Kidney glomerular epithelial cell (primary cell): ENCODE data around the gene KLHDC4.
"Not testable (repeated sequence)": the region's sequence is repeated elsewhere in the genome, so short reads cannot be mapped to it uniquely, and the experiment has no call there.

Experiments
- DNase-seq: peaks from one replicate; lab custom pipeline; 2025; lab: John Stamatoyannopoulos, UW

The KLHDC4 gene

GRCh38 chr16:87765776-87766484 is at the start of gene KLHDC4:
Gene KLHDC4 (minus strand): TSS chr16:87765986. CDS start chr16:87765890, 96 bp downstream.
- peak; percentile 59 for DNase-seq

- no peak for DNase-seq
These were observed 49.8 kb upstream of the KLHDC4 start for GRCh38 chr16:87815567-87815966.

- DNase-seq, result no peak
These were observed 46.4 kb upstream of the KLHDC4 start for GRCh38 chr16:87812200-87812656.

GRCh38 chr16:87811454-87811853 is 45.7 kb upstream of the KLHDC4 start:
- not testable (repeated sequence) for DNase-seq

GRCh38 chr16:87809150-87809902 is 43.5 kb upstream of the KLHDC4 start:
- no peak for DNase-seq

GRCh38 chr16:87808108-87808507 is 42.3 kb upstream of the KLHDC4 start:
- DNase-seq, result no peak

- DNase-seq, result peak; percentile 69
These were observed 41.1 kb upstream of the KLHDC4 start for GRCh38 chr16:87806641-87807546.

- DNase-seq, result no peak
These were observed 40.5 kb upstream of the KLHDC4 start for GRCh38 chr16:87806261-87806640.

GRCh38 chr16:87803385-87803784 is 37.6 kb upstream of the KLHDC4 start:
- DNase-seq, result no peak

GRCh38 chr16:87802670-87803069 is 36.9 kb upstream of the KLHDC4 start:
- no peak for DNase-seq

- DNase-seq, result no peak
These were observed 36.0 kb upstream of the KLHDC4 start for GRCh38 chr16:87801679-87802259.

GRCh38 chr16:87800497-87800896 is 34.7 kb upstream of the KLHDC4 start:
- DNase-seq, result no peak

- DNase-seq, result no peak
These were observed 29.6 kb upstream of the KLHDC4 start for GRCh38 chr16:87795336-87795735.

GRCh38 chr16:87794485-87795078 is 28.8 kb upstream of the KLHDC4 start:
- no peak for DNase-seq

- no peak for DNase-seq
These were observed 26.4 kb upstream of the KLHDC4 start for GRCh38 chr16:87792205-87792565.

- DNase-seq, result no peak
These were observed 25.8 kb upstream of the KLHDC4 start for GRCh38 chr16:87791295-87792204.

- no peak for DNase-seq
These were observed 24.7 kb upstream of the KLHDC4 start for GRCh38 chr16:87790292-87791100.

- peak; percentile 8 for DNase-seq
These were observed 23.9 kb upstream of the KLHDC4 start for GRCh38 chr16:87789437-87790291.
